CD1c-positive myeloid dendritic cell (primary cell): Measurements from ENCODE around the gene PES1.
"Not testable (repeated sequence)": the region's sequence is repeated elsewhere in the genome, so short reads cannot be mapped to it uniquely, and the experiment has no call there.

Source experiments
- DNase-seq: peaks from one replicate; pipeline ENCODE4 v3.0.0-alpha.2; 2016; ENCODE audit errors: extremely low spot score

PES1 gene

GRCh38 chr22:30555282-30556210, 36.2 kb downstream of the PES1 start:
- no peak for DNase-seq

- no peak for DNase-seq
Observed at GRCh38 chr22:30553971-30554370, 37.7 kb downstream of the PES1 start.

DNA sequence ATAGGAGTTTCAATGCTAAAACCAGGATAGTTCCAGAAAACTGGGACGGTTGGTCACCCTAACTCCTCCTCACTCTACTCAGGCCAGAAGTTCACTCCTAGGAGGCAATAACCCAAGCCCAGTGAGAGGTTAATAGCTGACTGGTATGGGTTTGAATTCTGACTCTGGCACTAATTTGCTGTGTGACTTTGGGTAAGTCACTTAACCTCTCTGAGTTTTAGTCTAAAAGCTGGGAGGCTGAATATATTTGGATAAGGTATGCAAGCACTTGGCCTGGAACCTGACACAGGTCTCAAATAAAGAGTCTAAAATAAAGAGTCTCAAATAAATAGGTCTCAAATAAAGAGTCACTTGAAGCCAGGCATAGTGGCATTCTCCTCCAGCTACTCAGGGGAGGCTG, 39.0 kb downstream of the PES1 start:
- no peak for DNase-seq

- DNase-seq = not testable (repeated sequence)
Observed at GRCh38 chr22:30551813-30552212, 39.9 kb downstream of the PES1 start.

DNA sequence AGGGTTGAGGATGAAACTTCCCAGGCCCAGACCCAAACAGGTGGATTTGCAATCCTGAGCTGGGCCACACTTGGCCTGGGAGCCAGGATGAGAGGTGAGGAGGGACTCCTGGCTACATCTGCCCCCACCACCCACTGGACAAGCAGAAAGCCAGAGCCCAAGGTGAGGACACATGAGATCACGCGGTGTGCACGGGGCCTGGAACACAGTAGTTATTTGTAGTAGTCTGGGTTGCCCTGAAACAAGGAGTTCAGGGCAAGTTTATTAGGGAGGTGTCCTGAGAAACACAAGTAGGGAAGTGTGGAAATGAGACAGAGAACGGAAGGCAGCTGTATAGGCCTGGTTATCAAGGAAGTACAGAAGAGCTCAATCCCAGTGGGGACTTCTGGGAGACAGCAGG, 44.5 kb downstream of the PES1 start:
- DNase-seq = no peak

DNA sequence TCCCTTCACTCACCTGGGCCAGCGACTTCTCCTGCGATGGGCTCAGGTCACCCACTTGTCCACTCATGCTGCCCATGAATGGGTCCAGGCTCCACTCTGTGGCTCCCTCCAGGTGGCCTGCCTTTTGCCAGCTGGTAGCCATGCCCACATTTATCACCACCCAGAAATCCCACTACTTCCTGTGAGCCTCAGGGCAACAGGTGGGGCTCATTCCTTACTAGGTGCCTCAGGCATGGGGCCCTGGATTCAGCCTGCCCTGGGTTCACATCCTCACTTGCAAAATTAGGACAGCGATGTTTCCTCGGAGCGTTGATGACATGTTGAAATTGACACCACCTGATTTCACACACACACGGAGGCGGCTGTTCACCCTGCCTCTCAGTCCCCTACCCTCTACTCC, 45.1 kb downstream of the PES1 start, which contains the start of gene SEC14L6:
SEC14L6 (minus strand) TSS at position 126 of the 400 bp plus-strand sequence; CDS start at position 67, 59 bp downstream.
- no peak for DNase-seq

- no peak for DNase-seq
Observed at GRCh38 chr22:30542811-30543188, 48.9 kb downstream of the PES1 start.

DNA sequence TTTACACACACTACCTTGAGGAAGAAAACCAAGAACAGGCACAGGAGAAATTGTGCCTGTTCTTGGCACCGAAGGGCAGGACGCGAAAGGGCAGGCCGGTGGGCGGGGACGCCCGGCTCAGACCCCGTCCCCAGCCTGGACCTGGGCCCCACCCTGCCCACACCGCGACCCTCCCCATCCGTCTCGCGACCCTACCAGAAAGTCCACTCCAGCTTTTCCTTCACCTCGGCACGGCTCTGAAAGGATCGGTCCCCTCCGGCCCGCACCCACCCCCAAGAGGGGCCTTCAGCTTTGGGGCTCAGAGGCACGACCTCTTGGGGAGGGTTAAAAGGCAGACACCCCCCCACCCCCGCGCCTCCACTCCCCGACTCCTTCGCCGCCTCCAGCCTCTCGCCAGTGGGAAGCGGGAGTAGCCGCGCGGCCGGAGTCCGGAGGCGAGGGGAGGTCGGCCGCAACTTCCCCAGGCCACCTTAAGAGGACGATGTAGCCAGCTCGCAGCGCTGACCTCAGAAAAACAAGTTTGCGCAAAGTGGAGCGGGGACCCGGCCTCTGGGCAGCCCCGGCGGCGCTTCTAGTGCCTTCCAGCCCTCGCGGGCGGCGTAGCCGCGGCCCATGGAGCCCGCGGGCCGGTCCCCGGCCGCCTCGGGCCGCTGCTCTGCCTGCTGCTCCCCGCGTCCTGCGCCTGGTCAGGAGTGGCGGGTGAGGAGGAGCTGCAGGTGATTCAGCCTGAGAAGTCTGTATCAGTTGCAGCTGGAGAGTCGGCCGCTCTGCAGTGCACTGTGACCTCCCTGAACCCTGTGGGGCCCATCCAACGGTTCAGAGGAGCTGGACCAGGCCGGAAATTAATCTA, 49.5 kb downstream of the PES1 start:
- peak; percentile 17 for DNase-seq

GRCh38 chr22:30541511-30541910, 50.2 kb downstream of the PES1 start:
- DNase-seq = not testable (repeated sequence)

GRCh38 chr22:30539368-30539767, 52.3 kb downstream of the PES1 start:
- DNase-seq = no peak

DNA sequence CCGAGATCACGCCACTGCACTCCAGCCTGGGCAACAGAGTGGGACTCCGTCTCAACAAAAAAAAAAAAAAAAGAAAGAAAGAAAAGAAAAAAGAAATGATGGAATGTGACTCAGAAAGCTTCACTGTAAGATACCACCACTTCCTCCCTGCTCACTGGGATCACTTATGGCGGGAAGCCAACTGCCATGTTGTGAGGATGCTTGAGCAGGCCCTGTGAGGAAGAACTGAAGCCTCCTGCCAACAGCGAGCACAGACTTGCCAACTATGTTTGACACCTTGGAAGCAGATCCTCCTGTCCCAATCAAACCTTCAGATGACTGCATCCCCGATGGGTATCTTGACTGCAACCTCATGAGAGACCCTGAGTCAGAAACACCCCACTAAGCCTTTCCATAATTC, 53.4 kb downstream of the PES1 start:
- no peak for DNase-seq

DNA sequence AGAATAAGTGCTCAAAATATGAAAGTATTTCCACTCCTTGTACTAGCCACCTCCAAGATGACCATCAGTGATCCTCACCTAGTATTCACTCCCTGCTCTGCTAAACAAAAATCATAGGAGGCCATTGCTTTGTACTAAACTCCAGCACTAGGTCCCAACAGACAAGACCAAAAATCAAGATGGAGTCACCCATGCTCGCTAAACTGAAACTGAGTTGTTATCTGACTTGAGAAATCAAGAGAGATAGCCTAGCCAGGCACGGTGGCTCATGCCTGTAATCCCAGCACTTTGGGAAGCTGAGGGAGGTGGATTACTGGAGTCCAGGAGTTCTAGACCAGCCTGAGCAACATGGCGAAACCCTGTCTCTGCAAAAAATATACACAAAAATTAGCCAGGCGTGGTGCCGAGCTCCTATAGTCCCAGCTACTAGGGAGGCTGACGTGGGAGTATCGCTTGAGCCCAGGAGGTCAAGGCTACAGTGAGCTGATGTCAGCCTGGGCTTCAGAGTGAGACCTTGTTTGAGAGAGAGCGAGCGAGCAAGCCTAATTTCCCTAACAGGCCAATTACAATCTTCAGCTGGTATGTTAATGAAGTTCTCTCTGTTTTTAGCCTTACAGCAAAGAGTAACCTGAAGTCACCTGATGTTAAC, 54.5 kb downstream of the PES1 start:
- DNase-seq = no peak

DNA sequence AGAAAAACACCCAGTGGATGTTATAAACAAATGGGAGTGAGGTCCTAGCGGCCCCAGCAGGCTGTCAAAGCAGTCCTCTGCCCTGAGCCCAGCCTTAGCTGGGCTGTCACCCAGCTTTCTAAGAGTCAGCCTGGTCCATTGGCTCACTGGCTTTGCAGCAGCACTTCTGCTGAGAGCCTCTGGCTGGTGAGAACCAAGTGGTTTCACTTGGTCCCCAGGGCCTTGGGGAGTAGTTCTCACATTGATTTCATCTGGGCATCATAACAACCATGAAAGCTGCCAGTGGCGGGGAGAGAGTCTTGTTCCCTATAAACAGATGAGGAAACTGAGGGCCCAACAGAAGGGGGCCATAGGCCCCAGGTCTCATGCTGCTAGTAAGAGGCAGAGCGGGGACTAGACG, 56.5 kb downstream of the PES1 start:
- DNase-seq = no peak

DNA sequence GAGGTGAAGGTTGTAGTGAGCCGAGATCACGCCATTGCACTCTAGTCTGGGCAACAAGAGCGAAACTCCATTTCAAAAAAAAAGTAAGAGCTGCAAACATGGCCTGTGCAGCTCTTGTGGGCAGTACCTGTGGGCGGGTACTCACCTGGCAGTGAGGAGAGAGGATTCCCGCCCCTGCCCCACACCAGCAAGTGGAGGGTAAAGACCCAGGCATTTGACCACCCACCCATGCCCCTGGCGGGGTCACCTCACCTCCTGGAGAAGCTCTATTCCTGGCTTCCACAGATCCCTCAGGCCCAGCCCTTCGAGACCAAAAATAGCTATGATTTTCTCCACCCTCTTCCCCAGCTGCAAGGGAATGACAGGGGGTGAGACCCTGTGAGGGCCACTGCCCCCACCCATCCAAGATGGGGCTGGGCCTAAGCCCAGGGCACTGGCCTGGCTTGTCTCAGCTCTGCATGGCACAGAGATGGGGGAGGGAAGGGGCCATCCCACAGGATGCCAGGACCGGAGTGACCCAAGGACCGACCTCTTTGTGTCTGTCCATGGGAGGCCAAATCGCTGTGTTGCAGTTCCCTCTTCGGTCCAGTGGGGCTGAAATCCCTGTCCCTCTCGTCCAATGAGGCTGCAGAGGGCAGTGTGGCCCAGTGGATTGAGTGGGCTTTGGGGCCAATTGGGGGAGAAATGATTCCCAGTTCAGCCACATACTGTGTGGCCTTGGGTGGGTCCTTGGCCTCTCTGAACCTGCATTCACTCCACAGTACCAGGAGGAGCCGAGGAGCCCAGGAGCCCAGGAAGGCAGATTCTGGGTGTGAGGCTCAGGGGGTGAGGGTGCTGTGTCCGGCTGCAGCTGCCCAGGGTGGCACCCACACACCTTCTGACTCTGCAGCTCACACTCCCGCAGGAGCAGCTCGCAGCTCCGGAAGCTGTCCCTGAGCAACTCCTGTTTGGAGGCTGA, 59.8 kb downstream of the PES1 start:
- no peak for DNase-seq

DNA sequence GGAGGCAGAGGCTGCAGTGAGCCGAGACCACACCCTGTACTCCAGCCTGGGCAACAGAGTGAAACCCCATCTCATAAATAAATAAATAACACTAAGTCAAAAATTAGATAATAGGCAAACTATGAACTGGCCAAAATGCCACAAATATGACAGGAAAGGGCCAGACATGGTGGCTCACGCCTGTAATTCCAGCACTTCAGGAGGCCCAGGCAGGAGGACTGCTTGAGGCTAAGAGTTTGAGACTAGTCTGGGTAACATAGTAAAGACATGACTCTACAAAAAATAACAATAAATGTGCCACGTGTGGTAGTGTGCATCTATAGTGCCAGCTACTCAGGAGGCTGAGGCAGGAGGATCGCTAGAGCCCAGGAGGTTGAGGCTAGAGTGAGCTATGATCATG, 65.1 kb downstream of the PES1 start:
- DNase-seq = no peak
